NCI-H345 (cell line): ENCODE data around the gene SMAP2.
"Not testable (repeated sequence)": the region's sequence is repeated elsewhere in the genome, so short reads cannot be mapped to it uniquely, and the experiment has no call there.

Experiments
- DNase-seq: peaks from one replicate; lab custom pipeline; 2025; lab: John Stamatoyannopoulos, UW

SMAP2 gene

GRCh38 chr1:40372658-40373322, 737 bp upstream of the SMAP2 start:
- no peak for DNase-seq

DNA sequence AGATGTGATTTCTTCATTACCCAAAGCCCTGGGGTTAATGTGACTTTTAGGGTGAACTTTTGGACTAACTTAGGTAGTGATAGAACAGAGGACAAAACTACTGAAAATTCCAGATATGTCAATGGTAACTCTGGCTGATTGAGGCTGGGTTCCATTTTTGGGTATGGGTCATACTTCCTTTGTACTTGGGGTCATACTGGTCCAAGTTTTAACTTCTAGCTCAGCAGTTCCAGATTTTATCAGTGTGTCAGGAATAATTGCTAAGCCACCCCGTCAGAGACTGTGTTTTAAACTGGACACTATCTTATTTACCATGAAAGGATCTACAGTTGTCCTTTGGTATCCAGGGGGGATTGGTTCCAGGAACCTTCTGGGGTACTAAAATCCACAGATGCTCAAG, 4.0 kb downstream of the SMAP2 start:
- DNase-seq: no peak

DNA sequence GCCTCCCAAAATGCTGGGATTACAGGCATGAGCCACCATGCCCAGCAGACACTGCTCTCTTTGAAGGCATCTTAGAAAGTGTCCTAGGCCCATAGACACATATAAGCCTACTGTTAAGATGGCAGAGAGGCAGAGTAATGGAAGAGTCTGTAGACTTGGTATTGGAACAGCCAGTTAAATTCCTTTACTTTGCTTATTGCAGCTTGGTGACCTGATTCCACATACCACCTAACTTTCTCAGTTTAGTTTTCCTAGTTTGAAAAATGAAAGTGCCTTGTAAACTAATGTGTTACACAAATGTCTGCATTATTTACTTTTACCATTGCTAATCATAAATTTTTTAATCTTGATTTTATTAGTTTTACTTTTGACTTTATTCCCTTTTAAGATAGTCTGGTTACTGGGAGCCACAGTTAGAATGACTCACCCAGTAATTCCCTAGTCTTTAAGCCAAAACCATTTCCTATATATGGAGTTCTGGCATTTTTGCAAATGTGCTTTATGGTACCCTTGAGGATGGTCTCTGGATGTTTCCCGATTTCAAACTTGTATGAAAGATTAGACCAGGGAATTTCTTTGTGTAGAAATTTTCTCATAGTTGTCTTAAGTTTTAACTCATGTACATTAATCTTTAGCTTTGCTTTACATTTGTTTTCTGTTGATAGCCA, 6.4 kb downstream of the SMAP2 start:
- DNase-seq: no peak

DNA sequence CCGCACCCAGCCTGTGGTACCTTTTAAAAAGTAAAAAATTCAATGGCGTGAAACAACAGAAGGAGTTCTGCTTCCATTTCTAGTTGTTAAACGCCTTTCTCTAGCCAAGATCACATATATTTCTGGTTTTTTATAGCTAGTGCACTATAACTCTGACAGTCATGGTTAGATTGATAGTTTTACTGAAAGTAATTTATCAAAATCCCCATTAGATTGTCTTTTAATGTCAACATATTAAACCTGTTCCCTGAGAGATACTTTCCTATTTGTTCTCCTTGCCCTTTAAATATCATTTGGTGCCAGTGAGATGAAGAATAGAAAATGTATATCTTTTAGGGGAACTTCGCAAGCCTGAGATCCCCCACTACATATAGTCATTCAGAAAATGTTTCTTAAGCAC, 7.3 kb downstream of the SMAP2 start:
- no peak for DNase-seq

- no peak for DNase-seq
Observed at GRCh38 chr1:40381268-40382107, 8.0 kb downstream of the SMAP2 start.

DNA sequence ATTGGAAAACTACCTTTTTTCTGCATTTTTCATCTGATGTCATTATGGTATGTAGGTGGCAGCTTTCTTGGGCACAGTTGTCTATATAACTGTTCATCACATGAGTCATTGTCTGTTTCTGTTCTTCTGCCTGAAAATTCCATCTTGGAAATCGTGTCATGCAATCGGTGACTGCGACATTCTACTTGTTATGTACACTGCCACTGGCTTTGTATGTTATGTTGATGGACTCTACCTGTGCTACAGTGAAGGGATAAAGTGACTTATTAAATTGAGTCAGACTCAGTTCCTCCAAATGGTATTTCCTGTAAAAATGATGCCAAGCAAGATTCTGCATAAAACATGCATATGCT, 8.6 kb downstream of the SMAP2 start:
- no peak for DNase-seq

GRCh38 chr1:40382601-40383000, 9.1 kb downstream of the SMAP2 start:
- DNase-seq: no peak

GRCh38 chr1:40383095-40383487, 9.6 kb downstream of the SMAP2 start:
- no peak for DNase-seq

DNA sequence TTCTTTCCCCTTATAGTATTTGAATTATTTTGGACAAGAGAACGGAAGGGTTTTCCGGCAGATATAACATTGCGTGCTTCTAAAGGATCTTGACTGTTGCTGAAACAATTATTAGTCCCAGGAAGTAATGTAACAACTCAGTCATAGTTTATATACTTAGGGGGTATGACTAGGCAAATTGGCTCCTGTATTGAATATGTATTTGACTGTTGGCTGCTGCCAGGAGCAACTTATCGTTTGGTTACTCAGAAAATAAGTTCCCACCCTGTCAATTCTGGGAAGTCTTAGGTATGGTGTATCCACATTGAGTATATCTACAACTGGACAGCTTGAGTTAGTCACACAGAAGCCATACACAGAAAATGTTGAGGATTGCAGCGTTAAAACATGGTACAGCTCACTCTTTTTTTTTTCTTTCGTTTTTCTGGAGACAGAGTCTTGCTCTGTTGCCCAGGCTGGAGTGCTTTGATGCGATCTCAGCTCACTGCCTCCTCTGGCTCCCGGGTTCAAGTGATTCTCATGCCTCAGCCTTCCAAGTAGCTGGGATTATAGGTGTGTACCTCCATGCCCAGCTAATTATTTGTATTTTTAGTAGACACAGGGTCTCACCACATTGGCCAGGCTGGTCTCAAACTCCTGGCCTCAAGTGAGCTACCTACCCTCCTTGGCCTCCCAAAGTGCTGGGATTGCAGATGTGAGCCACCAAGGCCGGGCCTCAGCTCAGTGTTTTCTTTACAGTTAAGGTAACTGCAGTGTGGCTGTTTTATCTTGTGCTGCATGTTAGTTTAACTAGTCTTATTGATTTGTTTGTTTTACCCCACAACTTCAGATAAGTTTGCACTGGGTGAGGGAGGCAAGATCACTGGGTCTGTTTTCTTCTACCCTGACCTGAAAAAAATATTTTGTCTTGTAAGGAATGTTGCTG, 10.2 kb downstream of the SMAP2 start:
- DNase-seq: no peak

DNA sequence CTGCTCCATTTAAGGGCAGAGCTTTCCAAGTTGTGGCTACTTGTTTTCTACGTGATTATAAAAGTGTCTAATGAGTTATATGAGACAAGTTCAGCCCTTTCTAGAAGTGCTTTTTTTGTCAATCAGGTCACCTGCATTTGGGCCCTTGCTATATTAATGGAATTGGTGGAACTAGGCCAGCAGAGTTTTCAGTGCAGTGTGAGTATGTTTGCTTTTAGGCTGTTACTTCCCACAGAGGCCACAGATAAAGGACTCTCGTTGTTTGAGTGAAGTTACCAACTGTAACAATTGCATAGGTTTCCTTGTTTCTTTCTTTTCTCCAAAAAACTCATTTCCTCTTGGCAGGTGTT, 10.9 kb downstream of the SMAP2 start:
- DNase-seq: no peak

- no peak for DNase-seq
Observed at GRCh38 chr1:40384887-40385286, 11.4 kb downstream of the SMAP2 start.

DNA sequence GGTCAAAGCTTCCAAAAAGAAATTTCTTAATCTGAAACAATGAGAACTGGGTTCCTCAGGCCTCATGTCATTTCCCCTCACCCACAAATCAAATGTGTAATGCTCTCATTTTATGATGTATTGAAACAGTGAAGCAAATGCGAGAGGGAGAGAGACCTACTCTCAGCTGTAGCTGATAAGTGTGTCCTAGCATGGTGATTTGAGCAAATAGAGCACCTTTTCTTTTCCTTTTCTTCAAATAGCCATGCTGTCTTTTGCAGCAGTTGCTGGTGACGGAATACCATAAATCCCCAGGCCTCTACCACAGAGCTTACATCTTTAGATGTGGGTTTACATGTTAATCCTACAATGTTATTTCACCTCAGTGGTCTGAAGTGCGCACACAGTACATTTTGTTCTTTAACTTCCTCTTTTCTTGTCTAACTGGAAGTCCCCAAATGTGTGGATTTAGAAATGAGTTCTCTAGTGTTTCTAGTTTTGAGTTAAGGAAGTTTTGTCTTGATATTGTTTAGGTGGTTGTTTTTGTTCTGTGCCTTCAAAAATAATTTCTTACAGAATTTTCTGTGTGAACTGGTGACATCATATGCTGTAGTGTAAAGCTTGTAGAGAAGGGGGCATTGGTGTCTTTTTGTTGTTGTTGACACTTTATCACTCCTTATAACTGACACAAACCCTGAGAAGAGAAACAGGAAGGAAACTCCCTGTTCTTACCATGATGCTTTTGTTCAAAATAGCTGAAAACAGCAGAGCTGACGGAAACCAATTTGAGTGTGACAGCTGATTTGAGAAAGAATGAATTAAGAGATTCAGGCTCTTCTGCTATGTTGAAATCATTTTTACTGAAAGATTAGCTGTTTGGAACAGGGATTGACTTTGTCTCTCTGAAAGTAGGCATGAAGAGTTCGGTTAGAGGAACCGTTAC, 12.2 kb downstream of the SMAP2 start:
- no peak for DNase-seq

DNA sequence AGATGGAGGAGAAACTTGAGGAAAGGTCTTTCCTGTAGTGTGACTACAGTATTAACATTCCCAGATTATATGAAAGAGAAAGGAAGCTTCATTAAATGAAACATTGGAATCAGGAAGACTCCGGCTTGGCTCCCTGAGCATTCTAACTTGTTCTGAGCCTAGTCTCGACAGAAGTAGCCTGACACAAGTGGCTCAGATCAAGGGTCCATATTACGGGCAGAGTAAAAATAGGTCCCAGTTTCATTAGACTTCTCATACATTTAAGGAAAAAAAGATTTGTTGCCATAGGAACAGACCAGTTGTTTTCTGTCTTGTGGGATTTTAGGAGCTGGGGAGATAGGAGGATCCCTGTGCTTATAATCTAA, 12.8 kb downstream of the SMAP2 start:
- no peak for DNase-seq

DNA sequence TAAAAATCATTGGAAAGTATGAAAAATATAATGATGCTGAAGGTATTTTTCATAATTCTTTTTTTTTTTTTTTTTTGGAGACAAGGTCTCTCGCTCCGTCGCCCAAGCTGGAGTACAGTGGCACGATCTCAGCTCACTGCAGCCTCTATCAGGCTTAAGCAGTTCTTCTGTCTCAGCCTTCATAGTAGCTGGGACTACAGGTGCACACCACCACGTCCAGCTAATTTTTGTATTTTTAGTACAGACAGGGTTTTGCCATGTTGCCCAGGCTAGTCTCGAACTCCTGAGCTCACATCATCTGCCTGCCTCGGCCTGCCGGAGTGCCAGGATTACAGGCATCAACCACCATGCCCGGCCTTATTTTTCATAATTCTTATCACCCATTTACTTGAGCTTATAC, 13.3 kb downstream of the SMAP2 start:
- DNase-seq: no peak

DNA sequence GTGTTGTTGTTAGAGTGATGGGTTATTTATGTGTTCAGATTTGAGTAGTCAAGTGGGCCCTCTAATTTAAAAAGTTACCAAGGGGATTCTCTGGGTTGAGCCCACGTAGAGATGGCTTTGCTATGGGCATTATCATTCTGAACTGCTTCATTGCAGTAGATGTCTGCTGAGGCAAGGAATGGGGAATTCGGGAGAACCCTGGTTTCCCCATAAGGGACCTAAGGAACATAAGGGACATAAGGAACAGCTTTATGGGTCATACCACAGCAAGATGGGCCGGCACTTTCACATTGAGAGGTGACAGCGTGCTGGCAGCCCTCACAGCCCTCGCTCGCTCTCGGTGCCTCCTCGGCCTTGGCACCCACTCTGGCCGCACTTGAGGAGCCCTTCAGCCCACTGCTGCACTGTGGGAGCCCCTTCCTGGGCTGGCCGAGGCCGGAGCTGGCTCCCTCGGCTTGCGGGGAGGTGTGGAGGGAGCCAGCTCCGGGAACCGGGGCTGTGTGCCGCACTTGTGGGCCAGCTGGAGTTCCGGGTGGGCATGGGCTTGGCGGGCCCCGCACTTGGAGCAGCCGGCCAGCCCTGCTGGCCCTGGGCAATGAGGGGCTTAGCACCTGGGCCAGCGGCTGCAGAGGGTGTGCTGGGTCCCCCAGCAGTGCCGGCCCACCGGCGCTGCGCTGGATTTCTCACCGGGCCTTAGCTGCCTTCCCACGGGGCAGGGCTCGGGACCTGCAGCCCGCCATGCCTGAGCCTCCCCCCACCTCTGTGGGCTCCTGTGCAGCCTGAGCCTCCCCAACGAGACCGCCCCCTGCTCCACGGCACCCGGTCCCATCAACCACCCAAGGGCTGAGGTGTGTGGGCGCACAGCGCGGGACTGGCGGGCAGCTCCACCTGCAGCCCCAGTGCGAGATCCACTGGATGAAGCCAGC, 14.1 kb downstream of the SMAP2 start:
- DNase-seq: not testable (repeated sequence)

DNA sequence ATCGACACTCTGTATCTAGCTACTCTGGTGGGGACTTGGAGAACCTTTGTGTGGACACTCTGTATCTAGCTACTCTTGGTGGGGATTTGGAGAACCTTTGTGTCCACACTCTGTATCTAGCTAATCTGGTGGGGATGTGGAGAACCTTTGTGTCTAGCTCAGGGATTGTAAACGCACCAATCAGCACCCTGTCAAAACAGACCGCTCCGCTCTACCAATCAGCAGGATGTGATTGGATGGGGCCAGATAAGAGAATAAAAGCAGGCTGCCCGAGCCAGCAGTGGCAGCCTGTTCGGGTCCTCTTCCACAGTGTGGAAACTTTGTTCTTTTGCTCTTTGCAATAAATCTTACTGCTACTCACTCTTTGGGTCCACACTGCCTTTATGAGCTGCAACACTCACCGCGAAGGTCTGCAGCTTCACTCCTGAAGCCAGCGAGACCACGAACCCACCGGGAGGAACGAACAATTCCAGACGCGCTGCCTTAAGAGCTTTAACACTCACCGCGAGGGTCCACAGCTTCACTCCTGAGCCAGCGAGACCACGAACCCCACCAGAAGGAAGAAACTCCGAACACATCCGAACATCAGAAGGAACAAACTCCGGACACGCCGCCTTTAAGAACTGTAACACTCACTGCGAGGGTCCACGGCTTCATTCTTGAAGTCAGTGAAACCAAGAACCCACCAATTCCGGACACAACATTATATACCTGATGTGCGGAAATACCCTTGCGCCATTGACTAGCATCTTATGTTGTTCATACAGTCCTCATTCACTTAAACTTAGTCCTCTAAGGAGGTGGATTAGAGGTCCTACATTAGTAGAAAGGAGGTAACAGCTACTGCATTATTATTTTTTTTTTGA, 15.2 kb downstream of the SMAP2 start:
- DNase-seq: not testable (repeated sequence)

DNA sequence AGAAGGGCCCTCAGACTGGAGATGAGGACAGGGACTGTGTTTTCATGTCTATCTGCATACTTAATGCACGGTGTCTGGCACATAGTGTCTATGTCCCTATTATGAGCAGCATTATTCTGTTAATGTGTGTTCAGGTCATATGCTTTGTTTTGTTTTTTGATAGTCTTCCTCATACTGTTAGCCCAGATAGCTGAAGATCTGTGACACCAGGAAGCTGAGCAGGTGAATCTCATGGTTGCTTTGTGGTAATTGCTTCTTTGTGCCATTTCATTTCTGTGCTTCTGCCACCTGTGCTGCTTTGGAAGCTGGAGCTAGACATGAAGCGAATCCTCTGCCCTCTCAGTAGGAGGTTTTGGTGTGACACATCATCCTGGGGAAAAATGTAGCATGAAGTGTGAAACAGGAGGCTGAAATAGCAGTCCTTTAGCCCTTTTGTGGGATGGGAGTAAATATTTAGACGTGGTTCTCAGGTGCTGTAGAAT, 15.8 kb downstream of the SMAP2 start:
- DNase-seq: no peak

GRCh38 chr1:40389871-40390560, 16.5 kb downstream of the SMAP2 start:
- DNase-seq: no peak
